Measurements from ENCODE around the gene ZNF501. TPM values are rescaled to one million over a fixed set of nuclear protein-coding genes. Genes with fewer than 3 reads are reported as not detected.

ZNF501 gene
- total RNA-seq: 1 to 10 TPM; 4.4 to 5.3 TPM
- 10 to 100 TPM in 1 of 6 donors, 1 to 10 TPM in 5; 9.1 to 10.2 (median 9.7) TPM for polyA plus RNA-seq (ENCODE audit: insufficient read length in 6 of 6)
- long read RNA-seq, donor 1, transcript ZNF501-201 (3 exons, 3,099 nt): major isoform, 7 of 9 reads
- long read RNA-seq, donor 1, partial matches to known transcripts: 0 of 9 reads
- long read RNA-seq, donor 1, other reads (novel, unspliced or antisense): 0 of 9 reads
- long read RNA-seq, donor 2, partial matches to known transcripts: 0 of 5 reads
- long read RNA-seq, donor 2, other reads (novel, unspliced or antisense): 0 of 5 reads
- long read RNA-seq, donor 3, partial matches to known transcripts: 0 of 2 reads
- long read RNA-seq, donor 3, other reads (novel, unspliced or antisense): 0 of 2 reads
- long read RNA-seq, donor 4, partial matches to known transcripts: 0 of 2 reads
- long read RNA-seq, donor 4, other reads (novel, unspliced or antisense): 0 of 2 reads
- long read RNA-seq, donor 5, transcript ZNF501-205 (3 exons, 3,382 nt): major isoform, 5 of 5 reads
- long read RNA-seq, donor 5, partial matches to known transcripts: 0 of 5 reads
- long read RNA-seq, donor 5, other reads (novel, unspliced or antisense): 0 of 5 reads
- long read RNA-seq, donor 6, partial matches to known transcripts: 0 of 3 reads
- long read RNA-seq, donor 6, other reads (novel, unspliced or antisense): 0 of 3 reads
- long read RNA-seq, donor 7, partial matches to known transcripts: 0 of 4 reads
- long read RNA-seq, donor 7, other reads (novel, unspliced or antisense): 0 of 4 reads
- long read RNA-seq, donor 8, partial matches to known transcripts: 0 of 1 reads
- long read RNA-seq, donor 8, other reads (novel, unspliced or antisense): 0 of 1 reads
- long read RNA-seq, donor 9: 0 reads
- long read RNA-seq, donor 10: 0 reads
- long read RNA-seq, donor 11, partial matches to known transcripts: 0 of 5 reads
- long read RNA-seq, donor 11, other reads (novel, unspliced or antisense): 0 of 5 reads
- long read RNA-seq, donor 12, partial matches to known transcripts: 0 of 5 reads
- long read RNA-seq, donor 12, other reads (novel, unspliced or antisense): 0 of 5 reads

DNA sequence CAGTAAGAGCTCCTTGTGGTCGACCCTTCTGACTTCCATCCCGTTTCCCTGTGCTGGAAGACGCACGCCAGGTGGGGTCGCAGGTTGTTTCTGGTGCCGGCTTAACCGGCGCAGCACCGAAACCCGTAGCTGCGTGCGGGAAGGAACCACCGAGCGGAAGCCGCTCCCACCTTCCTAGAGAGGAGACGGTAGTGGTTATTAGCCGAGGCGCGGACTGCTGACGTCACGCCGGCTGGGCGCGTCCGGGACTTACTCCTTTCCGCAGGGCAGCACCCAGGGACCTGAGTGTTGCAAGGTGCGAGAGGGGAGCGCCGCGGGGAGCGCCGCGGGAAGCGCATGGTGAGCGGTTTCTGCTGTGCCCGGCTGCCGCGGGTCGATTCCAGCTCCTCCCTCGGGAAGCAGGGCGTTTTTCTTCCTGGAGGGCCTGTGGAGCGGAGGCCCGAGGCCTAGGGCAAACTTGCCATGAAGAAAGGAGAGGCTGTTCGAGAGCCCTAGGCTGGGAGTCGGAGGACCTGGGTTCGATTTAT is at the start of gene ZNF501:
TSS of gene ZNF501 (plus strand) at position 252 of the 527 bp plus-strand sequence. CDS start 4,787 bp downstream, outside the sequence.
- H3K9me3 ChIP-seq: peaks cover 6 to 92% of the 10 kb centered on the region in 2 donors
- no peak for TF ChIP-seq CTCF (IDR thresholded peaks at IDR 0.05)
- H3K36me3 ChIP-seq: peaks cover 0 to 36% of the 10 kb centered on the region in 2 donors
- DNase-seq (peak; percentile 88 to 98 (median 94)), ATAC-seq (peak; percentile 100)
- H3K4me1 ChIP-seq: peaks cover 0 to 10% of the 10 kb centered on the region in 2 donors
- no peaks in the 10 kb centered on the region for H3K27me3 ChIP-seq
- peak within 1 kb of the TSS; percentile 63 to 87 for H3K4me3 ChIP-seq
- H3K27ac ChIP-seq: peak within 1 kb of the TSS; percentile 33 to 65
- intact Hi-C loops (cut with DNase I): no loop called here

DNA sequence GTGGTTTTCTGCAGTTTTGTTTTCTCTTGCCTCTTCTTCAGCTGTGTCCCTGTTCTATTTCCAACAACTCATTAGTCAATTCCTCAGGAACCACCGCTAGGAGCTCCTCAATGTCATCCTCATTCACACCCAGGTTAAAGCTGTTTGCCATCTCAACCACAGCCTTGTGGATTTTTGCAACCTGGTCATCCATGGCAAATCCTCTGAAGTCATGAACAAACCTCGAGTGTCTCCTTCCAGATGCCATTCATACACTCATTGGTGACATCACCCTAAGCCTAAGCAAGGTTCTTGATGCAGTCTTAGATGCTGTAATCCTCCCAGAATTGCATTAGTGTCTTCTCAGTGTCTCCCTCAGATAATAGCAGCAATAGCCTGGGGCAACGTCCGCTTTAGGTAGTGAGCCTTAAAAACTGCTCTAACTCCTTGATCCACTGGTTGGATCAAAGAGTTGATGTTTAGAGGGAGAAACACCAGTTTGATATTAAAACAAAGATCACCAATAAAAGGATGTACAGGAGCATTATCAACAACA is 48.4 kb upstream of the ZNF501 start:
- no peak for TF ChIP-seq CTCF (IDR thresholded peaks at IDR 0.05)
- intact Hi-C loops (cut with DNase I): no loop called here
- no peak for ATAC-seq
- no peak overlapping the region for H3K27ac ChIP-seq
- peaks cover 0 to 32% of the 10 kb centered on the region in 2 donors for H3K9me3 ChIP-seq
- H3K27me3 ChIP-seq: peaks cover 0 to 13% of the 10 kb centered on the region in 2 donors
- H3K36me3 ChIP-seq: peaks cover 0 to 3% of the 10 kb centered on the region in 2 donors
- no peak for DNase-seq
- H3K4me1 ChIP-seq: peaks cover 0 to 6% of the 10 kb centered on the region in 2 donors
- no peak overlapping the region for H3K4me3 ChIP-seq

GRCh38 chr3:44682182-44682896 is 47.1 kb upstream of the ZNF501 start:
- no peak for TF ChIP-seq CTCF (IDR thresholded peaks at IDR 0.05)
- peaks cover 0 to 34% of the 10 kb centered on the region in 2 donors for H3K9me3 ChIP-seq
- peaks cover 0 to 3% of the 10 kb centered on the region in 2 donors for H3K36me3 ChIP-seq
- no peak overlapping the region for H3K4me3 ChIP-seq
- no peak overlapping the region for H3K27ac ChIP-seq
- ATAC-seq (no peak), DNase-seq (no peak)
- intact Hi-C loops (cut with DNase I): no loop called here
- peaks cover 0 to 14% of the 10 kb centered on the region in 2 donors for H3K27me3 ChIP-seq
- peaks cover 0 to 6% of the 10 kb centered on the region in 2 donors for H3K4me1 ChIP-seq

GRCh38 chr3:44685128-44685800 is 44.2 kb upstream of the ZNF501 start:
- no peak for TF ChIP-seq CTCF (IDR thresholded peaks at IDR 0.05)
- peaks cover 0 to 3% of the 10 kb centered on the region in 2 donors for H3K36me3 ChIP-seq
- peak; percentile 85 for ATAC-seq
- H3K27ac ChIP-seq: peak overlapping the region in 1 of 2 donors; percentile 4
- DNase-seq: peak; percentile 63 to 91 (median 78)
- peak overlapping the region; percentile 49 to 66 for H3K4me3 ChIP-seq
- peaks cover 0 to 37% of the 10 kb centered on the region in 2 donors for H3K9me3 ChIP-seq
- peaks cover 0 to 6% of the 10 kb centered on the region in 2 donors for H3K4me1 ChIP-seq
- peaks cover 0 to 23% of the 10 kb centered on the region in 2 donors for H3K27me3 ChIP-seq
- intact Hi-C loops (cut with DNase I): no loop called here

Measured in left lung (tissue), 14 donors.